GM23338 (cell line): ENCODE data around the gene PXK. TPM values are rescaled to one million over a fixed set of nuclear protein-coding genes. Genes with fewer than 3 reads are reported as not detected.

ENCODE experiments used
- ATAC-seq: fragments of 200-7000 bp; cut with Tn5 transposase; 3 replicates; pipeline ENCODE4 v1.9.1; 2020
- DNase-seq: peaks from one replicate; pipeline ENCODE4 v3.0.0-alpha.2; 2015; ENCODE audit warnings: low spot score
- H2AFZ ChIP-seq: fragments of 200-600 bp; sonication (generic); 2 replicates; pipeline ENCODE4 v1.8.0; 2016; ENCODE audit warnings: antibody characterized with exemption, mild to moderate bottlenecking, moderate library complexity
- H3F3A ChIP-seq: fragments of 200-600 bp; sonication (generic); replicated peaks from 2 replicates; pipeline ENCODE4 v1.8.0; 2017; ENCODE audit warnings: antibody characterized with exemption, mixed run types, low read depth
- H3K27ac ChIP-seq: fragments of 200-600 bp; sonication (generic); 2 replicates; pipeline ENCODE4 v1.6.1; 2016; ENCODE audit warnings: low read depth
- H3K27me3 ChIP-seq: fragments of 200-600 bp; sonication (generic); 2 replicates; pipeline ENCODE4 v1.8.0; 2016; ENCODE audit warnings: mild to moderate bottlenecking, mixed run types, moderate library complexity; ENCODE audit not compliant: insufficient read depth
- H3K36me3 ChIP-seq: fragments of 200-600 bp; sonication (generic); 2 replicates; pipeline ENCODE4 v1.8.0; 2016; ENCODE audit warnings: mild to moderate bottlenecking; ENCODE audit not compliant: insufficient read depth
- H3K4me1 ChIP-seq: fragments of 200-600 bp; sonication (generic); 2 replicates; pipeline ENCODE4 v1.8.0; 2016; ENCODE audit warnings: mild to moderate bottlenecking, moderate library complexity; ENCODE audit not compliant: insufficient read depth
- H3K4me2 ChIP-seq: fragments of 200-600 bp; sonication (generic); 2 replicates; pipeline ENCODE4 v1.7.1; 2017; ENCODE audit warnings: mixed run types
- H3K4me3 ChIP-seq: fragments of 200-600 bp; sonication (generic); 2 replicates; pipeline ENCODE4 v1.6.1; 2016; ENCODE audit warnings: mixed run types
- H3K79me2 ChIP-seq: fragments of 200-600 bp; sonication (generic); replicated peaks from 2 replicates; pipeline ENCODE4 v1.8.0; 2017; ENCODE audit warnings: mild to moderate bottlenecking; ENCODE audit not compliant: insufficient read depth
- H3K9me2 ChIP-seq: fragments of 200-600 bp; sonication (generic); 2 replicates; pipeline ENCODE4 v1.8.0; 2017; ENCODE audit not compliant: insufficient read depth
- H4K20me1 ChIP-seq: fragments of 200-600 bp; sonication (generic); replicated peaks from 2 replicates; pipeline ENCODE4 v1.8.0; 2017; ENCODE audit warnings: mild to moderate bottlenecking; ENCODE audit not compliant: insufficient read depth
- H3K27ac Mint-ChIP-seq: 2 replicates; pipeline ENCODE4 v1.8.0; 2020; ENCODE audit warnings: inconsistent platforms, mild to moderate bottlenecking, moderate library complexity, mixed read lengths
- H3K27me3 Mint-ChIP-seq: 3 replicates; pipeline ENCODE4 v1.8.0; 2022; ENCODE audit warnings: low read depth, mild to moderate bottlenecking, moderate library complexity, mixed read lengths, inconsistent platforms; ENCODE audit not compliant: insufficient read depth, poor library complexity
- H3K36me3 Mint-ChIP-seq: 3 replicates; pipeline ENCODE4 v1.8.0; 2021; ENCODE audit warnings: low read depth, mild to moderate bottlenecking, inconsistent platforms, moderate library complexity, mixed read lengths
- H3K4me1 Mint-ChIP-seq: 3 replicates; pipeline ENCODE4 v1.8.0; 2020; ENCODE audit warnings: mild to moderate bottlenecking, inconsistent platforms, mixed read lengths
- H3K4me3 Mint-ChIP-seq: 3 replicates; pipeline ENCODE4 v1.8.0; 2021; ENCODE audit warnings: moderate library complexity, mild to moderate bottlenecking, inconsistent platforms, mixed read lengths
- H3K9me3 Mint-ChIP-seq: 3 replicates; pipeline ENCODE4 v1.8.0; 2020; ENCODE audit warnings: moderate library complexity, mild to moderate bottlenecking, inconsistent platforms, mixed read lengths
- CREB1 ChIP-seq: fragments of 250-450 bp; sonication (Bioruptor Pico); IDR thresholded peaks from 2 replicates; pipeline ENCODE4 v1.5.0; 2020; ENCODE audit warnings: low read depth, mild to moderate bottlenecking, moderate library complexity
- JUNB ChIP-seq: IDR thresholded peaks from one replicate; pipeline ENCODE4 v1.6.1; 2016; ENCODE audit warnings: antibody characterized with exemption; ENCODE audit not compliant: unreplicated experiment
- NANOG ChIP-seq: IDR thresholded peaks from 2 replicates; pipeline ENCODE4 v1.6.1; 2016; ENCODE audit warnings: antibody characterized with exemption, borderline replicate concordance
- POLR2AphosphoS5 ChIP-seq: IDR thresholded peaks from 2 replicates; pipeline ENCODE4 v1.6.1; 2016; ENCODE audit warnings: antibody characterized with exemption, low read depth
- STAT1 ChIP-seq: IDR thresholded peaks from one replicate; pipeline ENCODE4 v1.6.1; 2016; ENCODE audit warnings: antibody characterized with exemption; ENCODE audit not compliant: unreplicated experiment
- ZNF114 ChIP-seq: fragments of 250-450 bp; sonication (Bioruptor Pico); IDR thresholded peaks from 2 replicates; pipeline ENCODE4 v1.5.0; 2020; ENCODE audit warnings: mild to moderate bottlenecking, moderate library complexity
- ZNF331 ChIP-seq: fragments of 250-450 bp; sonication (Bioruptor Pico); IDR thresholded peaks from 2 replicates; pipeline ENCODE4 v1.5.0; 2020; ENCODE audit warnings: low read depth, mild to moderate bottlenecking, moderate library complexity
- polyA plus RNA-seq: library from polyadenylated mRNA; unstranded; fragments of >200 nt; fragmentation: Nextera tagmentation; extraction: Ambion mirVana; gene quantifications from 2 replicates; pipeline ENCODE4 v1.2.1, GENCODE V29; 2016
- total RNA-seq: library from RNA; depleted of rRNA; stranded (reverse); fragments of >200 nt; shearing (Covaris generic); gene quantifications from 2 replicates; pipeline ENCODE4 v1.2.3, GENCODE V29; 2014
- TF ChIP-seq, protein P1 (sequence below): fragments of 250-450 bp; sonication (Bioruptor Pico); IDR thresholded peaks from 2 replicates; pipeline ENCODE4 v1.5.0; 2020; ENCODE audit warnings: mild to moderate bottlenecking, moderate library complexity
- TF ChIP-seq, protein P2 (sequence below): IDR thresholded peaks from 2 replicates; pipeline ENCODE4 v1.6.1; 2016; ENCODE audit warnings: antibody characterized with exemption
- TF ChIP-seq, protein P3 (sequence below), 2 experiments: fragments of 200-600 bp in 1 of 2; sonication (generic) in 1 of 2; conservative IDR thresholded peaks; 2 replicates each; pipeline versions ENCODE4 v1.5.1 to v1.6.1; 2016 to 2017; ENCODE audit warnings: antibody characterized with exemption in 2 of 2, low read depth in 2 of 2, mild to moderate bottlenecking in 2 of 2, moderate library complexity in 1 of 2

The PXK gene
- total and polyA plus RNA-seq, 2 experiments from 2014 or later, result 6.4 to 6.5 TPM

DNA sequence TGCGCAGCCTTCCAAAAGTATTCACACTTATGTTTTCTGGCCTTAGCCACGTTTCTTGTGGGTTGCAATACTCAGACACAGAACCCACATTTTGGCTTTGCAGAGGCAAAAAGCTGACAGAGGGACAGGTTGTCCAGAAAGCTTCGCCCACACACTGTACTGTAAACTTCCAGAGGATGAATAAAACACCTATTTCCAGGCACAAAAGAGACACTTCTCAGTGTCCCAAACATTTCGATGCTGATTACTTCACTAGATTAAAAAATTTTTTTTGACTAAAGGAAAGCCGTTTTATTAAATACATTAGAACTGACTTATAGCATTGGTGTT, 131.2 kb downstream of the PXK start (continued):
- TF ChIP-seq, protein P1, sequence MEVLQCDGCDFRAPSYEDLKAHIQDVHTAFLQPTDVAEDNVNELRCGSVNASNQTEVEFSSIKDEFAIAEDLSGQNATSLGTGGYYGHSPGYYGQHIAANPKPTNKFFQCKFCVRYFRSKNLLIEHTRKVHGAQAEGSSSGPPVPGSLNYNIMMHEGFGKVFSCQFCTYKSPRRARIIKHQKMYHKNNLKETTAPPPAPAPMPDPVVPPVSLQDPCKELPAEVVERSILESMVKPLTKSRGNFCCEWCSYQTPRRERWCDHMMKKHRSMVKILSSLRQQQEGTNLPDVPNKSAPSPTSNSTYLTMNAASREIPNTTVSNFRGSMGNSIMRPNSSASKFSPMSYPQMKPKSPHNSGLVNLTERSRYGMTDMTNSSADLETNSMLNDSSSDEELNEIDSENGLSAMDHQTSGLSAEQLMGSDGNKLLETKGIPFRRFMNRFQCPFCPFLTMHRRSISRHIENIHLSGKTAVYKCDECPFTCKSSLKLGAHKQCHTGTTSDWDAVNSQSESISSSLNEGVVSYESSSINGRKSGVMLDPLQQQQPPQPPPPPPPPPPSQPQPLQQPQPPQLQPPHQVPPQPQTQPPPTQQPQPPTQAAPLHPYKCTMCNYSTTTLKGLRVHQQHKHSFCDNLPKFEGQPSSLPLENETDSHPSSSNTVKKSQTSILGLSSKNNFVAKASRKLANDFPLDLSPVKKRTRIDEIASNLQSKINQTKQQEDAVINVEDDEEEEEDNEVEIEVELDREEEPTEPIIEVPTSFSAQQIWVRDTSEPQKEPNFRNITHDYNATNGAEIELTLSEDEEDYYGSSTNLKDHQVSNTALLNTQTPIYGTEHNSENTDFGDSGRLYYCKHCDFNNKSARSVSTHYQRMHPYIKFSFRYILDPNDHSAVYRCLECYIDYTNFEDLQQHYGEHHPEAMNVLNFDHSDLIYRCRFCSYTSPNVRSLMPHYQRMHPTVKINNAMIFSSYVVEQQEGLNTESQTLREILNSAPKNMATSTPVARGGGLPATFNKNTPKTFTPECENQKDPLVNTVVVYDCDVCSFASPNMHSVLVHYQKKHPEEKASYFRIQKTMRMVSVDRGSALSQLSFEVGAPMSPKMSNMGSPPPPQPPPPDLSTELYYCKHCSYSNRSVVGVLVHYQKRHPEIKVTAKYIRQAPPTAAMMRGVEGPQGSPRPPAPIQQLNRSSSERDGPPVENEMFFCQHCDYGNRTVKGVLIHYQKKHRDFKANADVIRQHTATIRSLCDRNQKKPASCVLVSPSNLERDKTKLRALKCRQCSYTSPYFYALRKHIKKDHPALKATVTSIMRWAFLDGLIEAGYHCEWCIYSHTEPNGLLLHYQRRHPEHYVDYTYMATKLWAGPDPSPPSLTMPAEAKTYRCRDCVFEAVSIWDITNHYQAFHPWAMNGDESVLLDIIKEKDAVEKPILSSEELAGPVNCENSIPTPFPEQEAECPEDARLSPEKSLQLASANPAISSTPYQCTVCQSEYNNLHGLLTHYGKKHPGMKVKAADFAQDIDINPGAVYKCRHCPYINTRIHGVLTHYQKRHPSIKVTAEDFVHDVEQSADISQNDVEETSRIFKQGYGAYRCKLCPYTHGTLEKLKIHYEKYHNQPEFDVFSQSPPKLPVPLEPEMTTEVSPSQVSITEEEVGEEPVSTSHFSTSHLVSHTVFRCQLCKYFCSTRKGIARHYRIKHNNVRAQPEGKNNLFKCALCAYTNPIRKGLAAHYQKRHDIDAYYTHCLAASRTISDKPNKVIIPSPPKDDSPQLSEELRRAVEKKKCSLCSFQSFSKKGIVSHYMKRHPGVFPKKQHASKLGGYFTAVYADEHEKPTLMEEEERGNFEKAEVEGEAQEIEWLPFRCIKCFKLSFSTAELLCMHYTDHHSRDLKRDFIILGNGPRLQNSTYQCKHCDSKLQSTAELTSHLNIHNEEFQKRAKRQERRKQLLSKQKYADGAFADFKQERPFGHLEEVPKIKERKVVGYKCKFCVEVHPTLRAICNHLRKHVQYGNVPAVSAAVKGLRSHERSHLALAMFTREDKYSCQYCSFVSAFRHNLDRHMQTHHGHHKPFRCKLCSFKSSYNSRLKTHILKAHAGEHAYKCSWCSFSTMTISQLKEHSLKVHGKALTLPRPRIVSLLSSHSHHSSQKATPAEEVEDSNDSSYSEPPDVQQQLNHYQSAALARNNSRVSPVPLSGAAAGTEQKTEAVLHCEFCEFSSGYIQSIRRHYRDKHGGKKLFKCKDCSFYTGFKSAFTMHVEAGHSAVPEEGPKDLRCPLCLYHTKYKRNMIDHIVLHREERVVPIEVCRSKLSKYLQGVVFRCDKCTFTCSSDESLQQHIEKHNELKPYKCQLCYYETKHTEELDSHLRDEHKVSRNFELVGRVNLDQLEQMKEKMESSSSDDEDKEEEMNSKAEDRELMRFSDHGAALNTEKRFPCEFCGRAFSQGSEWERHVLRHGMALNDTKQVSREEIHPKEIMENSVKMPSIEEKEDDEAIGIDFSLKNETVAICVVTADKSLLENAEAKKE (CRISPR knock-in tag), result no peak
- TF ChIP-seq ZNF331 (CRISPR knock-in tag) (no peak), JUNB (no peak), ZNF114 (CRISPR knock-in tag) (no peak)
- TF ChIP-seq, protein P2, sequence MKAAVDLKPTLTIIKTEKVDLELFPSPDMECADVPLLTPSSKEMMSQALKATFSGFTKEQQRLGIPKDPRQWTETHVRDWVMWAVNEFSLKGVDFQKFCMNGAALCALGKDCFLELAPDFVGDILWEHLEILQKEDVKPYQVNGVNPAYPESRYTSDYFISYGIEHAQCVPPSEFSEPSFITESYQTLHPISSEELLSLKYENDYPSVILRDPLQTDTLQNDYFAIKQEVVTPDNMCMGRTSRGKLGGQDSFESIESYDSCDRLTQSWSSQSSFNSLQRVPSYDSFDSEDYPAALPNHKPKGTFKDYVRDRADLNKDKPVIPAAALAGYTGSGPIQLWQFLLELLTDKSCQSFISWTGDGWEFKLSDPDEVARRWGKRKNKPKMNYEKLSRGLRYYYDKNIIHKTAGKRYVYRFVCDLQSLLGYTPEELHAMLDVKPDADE, result no peak

DNA sequence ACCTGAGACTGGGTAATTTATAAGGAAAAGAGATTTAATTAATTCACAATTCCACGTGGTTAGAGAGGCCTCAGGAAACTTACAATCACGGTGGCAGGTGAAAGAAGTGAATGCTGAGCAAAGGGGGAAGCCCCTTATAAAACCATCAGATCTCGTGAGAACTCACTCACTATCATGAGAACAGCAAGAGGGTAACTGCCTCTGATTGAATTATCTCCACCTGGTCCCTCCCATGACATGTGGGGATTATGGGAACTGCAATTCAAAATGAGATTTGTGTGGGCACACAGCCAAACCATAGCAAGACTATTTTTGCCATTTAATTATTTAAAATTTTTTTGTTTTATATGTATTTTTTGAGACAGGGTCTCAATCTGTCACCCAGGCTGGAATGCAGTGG, 132.2 kb downstream of the PXK start:
- Histone ChIP-seq H3K4me3 (no peak overlapping the region), H3K27ac (no peak overlapping the region), H3K79me2 (no peaks in the 10 kb centered on the region), H3K27me3 (no peaks in the 10 kb centered on the region), H3K9me2 (no peaks in the 10 kb centered on the region), H2AFZ (no peak overlapping the region), H3K4me1 (peaks cover 9% of the 10 kb centered on the region), H3K4me2 (no peak overlapping the region), H3K36me3 (no peaks in the 10 kb centered on the region), H3F3A (no peaks in the 10 kb centered on the region), H4K20me1 (no peaks in the 10 kb centered on the region)
- ATAC-seq (no peak), DNase-seq (no peak)
- Mint-ChIP-seq H3K4me1 (peaks cover 12% of the 10 kb centered on the region), H3K27me3 (peaks cover 6% of the 10 kb centered on the region), H3K27ac (no peak overlapping the region), H3K36me3 (no peaks in the 10 kb centered on the region), H3K9me3 (no peaks in the 10 kb centered on the region), H3K4me3 (no peak overlapping the region)
- no peak for TF ChIP-seq ZNF114 (CRISPR knock-in tag)
- TF ChIP-seq, protein P3, sequence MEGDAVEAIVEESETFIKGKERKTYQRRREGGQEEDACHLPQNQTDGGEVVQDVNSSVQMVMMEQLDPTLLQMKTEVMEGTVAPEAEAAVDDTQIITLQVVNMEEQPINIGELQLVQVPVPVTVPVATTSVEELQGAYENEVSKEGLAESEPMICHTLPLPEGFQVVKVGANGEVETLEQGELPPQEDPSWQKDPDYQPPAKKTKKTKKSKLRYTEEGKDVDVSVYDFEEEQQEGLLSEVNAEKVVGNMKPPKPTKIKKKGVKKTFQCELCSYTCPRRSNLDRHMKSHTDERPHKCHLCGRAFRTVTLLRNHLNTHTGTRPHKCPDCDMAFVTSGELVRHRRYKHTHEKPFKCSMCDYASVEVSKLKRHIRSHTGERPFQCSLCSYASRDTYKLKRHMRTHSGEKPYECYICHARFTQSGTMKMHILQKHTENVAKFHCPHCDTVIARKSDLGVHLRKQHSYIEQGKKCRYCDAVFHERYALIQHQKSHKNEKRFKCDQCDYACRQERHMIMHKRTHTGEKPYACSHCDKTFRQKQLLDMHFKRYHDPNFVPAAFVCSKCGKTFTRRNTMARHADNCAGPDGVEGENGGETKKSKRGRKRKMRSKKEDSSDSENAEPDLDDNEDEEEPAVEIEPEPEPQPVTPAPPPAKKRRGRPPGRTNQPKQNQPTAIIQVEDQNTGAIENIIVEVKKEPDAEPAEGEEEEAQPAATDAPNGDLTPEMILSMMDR (conservative IDR thresholded peaks at IDR 0.05; ENCODE audit: low read depth in 2 of 2), result no peak
- no peak for TF ChIP-seq ZNF331 (CRISPR knock-in tag)
- TF ChIP-seq, protein P2, result no peak
- no peak for TF ChIP-seq NANOG
- no peak for TF ChIP-seq CREB1 (CRISPR knock-in tag)
- TF ChIP-seq POLR2AphosphoS5, result no peak
- TF ChIP-seq STAT1, result no peak
